Activated CD8-positive, alpha-beta memory T cell treated with anti-CD3 and anti-CD28 coated beads for 4 hours (primary cell): ENCODE results near the gene FOXJ2.
"Not testable (repeated sequence)": the region's sequence is repeated elsewhere in the genome, so short reads cannot be mapped to it uniquely, and the experiment has no call there.

Experiments used
- DNase-seq, 2 donors: peaks; one replicate each; pipeline ENCODE4 v3.0.0-alpha.2; 2020; ENCODE audit warnings: low read depth in 2 of 2

FOXJ2 gene

DNA sequence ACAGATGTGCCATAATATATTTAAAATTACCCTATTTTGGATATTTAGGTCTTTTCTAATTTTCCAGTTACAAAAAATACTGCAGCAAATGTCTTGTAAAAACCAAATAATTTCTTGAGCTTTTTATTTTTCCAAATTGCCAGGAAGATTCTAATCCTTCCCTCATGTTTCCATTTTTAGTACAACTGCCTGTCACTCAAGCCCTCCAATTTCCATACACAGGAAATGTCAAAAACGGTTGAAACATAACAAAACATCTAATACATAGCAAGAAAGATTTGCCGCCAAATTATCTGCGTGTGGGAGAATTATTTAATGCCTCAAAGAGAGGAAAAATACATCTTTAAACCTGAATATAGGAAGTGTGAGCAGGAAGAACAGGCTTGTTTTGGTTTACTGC, 2.3 kb upstream of the FOXJ2 start:
- no peak for DNase-seq

DNA sequence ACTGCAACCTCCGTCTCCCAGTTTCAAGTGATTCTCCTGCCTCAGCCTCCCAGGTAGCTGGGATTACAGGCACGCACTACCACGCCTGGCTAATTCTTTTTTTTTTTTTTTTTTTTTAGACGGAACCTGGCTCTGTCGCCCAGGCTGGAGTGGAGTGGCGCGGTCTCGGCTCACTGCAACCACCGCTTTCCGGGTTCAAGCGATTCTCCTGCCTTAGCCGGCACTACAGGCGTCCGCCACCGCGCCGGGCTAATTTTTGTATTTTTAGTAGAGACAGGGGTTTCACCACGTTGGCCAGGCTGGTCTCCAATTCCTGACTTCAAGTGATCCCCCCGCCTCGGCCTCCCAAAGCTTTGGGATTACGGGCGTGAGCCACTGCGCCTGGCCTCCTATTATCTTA, 1.5 kb upstream of the FOXJ2 start:
- DNase-seq = not testable (repeated sequence)

DNA sequence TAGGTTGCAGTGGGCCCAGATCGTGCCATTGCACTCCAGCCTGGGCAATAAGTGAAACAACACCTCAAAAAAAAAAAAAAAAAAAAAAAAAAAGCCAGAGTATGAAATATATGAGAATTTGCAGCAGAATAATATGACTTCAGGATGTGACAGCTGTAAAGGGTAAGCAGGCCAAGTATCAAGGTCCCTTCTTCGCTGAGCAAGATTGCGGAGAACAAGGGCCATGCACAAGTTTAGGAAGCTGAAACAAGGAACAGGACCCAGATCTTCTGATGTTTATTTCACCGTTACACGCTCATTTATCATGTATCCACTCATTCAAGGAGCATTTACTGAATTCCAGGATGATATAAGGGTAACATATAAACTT, 659 bp upstream of the FOXJ2 start:
- no peak for DNase-seq

- DNase-seq = no peak
These were observed 883 bp downstream of the FOXJ2 start for GRCh38 chr12:8033153-8034044.

DNA sequence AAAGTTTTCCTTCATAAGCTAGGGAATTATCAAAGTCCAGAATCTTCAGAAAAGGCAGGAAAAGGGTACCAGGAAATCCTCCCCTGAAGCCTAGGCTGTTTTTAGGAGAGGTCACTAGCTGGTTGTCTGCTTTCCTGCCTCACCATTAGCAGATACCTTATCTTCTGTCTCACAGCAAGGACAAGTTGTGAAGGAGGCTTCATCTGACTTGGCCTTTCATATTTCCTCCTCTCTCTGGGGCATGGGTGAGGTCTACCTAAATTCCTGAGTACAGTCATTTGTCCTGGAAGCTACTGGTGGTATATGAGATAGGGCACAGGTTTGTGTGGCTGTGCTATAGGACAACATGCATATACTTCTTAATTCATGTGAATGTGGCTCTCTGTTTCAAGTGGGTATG, 2.3 kb downstream of the FOXJ2 start:
- no peak for DNase-seq

DNA sequence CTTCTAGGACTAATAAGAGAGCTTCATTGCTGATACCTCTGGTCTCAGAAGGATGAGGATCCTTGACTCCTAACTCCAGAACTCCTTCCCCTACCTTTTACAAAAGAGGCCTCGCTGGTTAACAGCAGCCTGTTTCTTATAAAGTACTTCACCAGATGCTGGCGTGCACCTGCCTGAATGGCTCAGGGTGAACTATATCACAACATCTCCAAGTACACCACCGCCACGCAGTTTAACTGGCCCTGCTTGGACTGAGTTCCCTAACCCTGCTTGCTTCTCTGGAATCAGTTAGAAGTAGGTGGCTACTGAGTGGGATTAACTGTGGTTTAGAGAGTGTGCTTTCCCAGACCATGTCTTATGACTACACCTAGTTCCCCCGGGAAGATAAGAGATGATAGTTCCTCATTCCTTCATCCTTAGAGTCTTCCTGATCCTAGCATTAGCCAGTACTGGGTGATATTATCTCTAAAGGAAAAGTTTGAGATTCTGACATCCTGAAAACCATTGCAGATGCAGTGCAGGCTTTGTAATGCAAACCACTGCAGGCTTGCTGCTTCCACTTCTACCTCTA, 3.0 kb downstream of the FOXJ2 start:
- DNase-seq = no peak

DNA sequence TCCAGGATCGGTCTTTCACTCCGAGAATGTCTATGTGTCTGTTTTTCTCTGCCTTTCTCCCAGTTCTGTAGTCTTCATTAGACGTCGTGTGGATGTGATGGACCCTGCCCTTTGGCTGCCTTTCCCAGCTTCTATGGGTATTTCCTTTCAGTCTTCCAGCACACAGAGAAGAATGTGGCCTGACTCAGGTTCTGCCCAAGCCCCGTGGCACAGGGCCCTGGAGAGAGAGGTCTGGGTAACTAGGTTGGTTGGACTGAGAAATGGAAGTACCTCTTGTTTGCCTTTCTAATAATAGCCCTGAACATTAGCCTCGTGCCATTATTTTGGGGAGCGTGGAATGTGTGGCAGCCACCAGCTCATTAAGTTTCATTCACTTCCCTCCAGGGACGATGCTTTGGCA, 3.8 kb downstream of the FOXJ2 start:
- no peak for DNase-seq

GRCh38 chr12:8037046-8037663, 4.6 kb downstream of the FOXJ2 start:
- no peak for DNase-seq

DNA sequence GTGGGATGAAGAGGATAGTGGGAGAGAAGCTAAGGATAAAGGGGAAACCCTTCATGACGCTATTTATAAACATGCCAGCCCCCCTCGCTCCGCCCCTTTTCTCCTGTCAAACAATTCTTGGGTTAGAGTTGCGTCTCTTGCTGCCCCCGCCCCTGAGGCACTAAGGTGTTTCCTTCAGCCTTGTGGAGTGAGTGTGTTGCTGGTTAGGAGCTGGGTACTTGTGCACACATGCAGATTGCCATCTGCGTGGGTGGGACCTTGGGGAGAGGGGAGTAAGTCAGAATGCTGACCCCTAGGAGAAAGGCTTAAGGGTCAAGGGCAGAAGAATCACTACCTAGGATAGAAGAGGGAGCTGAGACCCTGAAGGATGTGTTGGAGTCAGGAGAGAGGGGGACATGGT, 5.4 kb downstream of the FOXJ2 start:
- no peak for DNase-seq

DNA sequence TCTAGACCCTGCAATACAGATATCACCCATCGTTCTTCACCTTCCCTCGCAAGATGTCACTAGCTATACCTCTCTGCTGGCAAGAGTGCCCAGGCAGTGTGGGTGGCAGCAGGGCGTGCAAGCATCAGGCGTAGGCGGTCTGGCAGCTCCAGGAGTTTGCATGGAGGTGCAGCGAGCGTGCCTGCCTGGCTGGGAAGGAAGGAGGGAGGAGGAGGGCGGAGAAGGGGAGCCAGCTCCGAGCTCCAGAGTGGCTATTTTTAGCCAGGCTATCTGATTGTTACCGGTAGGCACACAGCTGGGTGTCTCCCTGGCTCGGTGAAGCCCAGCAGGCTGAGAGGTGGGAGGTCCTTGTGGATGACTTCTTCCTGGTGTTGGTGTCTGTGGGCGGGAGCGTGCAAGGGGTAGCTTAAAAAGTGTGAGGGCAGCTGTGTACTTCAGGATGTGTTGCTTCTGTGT, 6.2 kb downstream of the FOXJ2 start:
- DNase-seq = no peak

GRCh38 chr12:8040791-8041190, 8.3 kb downstream of the FOXJ2 start:
- no peak for DNase-seq

- peak; percentile 63 to 69 for DNase-seq
These were observed 13.7 kb downstream of the FOXJ2 start for GRCh38 chr12:8045952-8046944.

DNA sequence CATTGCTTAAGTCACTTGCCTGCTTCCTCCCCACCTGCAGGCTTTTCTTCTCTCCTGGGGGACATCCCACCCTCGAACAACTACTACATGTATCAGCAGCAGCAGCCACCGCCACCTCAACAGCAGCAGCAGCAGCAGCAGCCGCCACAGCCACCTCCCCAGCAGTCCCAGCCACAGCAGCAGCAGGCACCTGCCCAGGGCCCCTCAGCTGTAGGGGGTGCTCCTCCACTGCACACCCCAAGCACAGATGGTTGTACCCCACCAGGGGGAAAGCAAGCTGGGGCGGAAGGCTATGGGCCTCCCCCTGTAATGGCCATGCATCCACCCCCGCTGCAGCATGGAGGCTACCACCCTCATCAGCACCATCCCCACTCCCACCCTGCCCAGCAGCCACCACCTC, 15.3 kb downstream of the FOXJ2 start:
- no peak for DNase-seq

- DNase-seq = no peak
These were observed 16.4 kb downstream of the FOXJ2 start for GRCh38 chr12:8048906-8049305.

DNA sequence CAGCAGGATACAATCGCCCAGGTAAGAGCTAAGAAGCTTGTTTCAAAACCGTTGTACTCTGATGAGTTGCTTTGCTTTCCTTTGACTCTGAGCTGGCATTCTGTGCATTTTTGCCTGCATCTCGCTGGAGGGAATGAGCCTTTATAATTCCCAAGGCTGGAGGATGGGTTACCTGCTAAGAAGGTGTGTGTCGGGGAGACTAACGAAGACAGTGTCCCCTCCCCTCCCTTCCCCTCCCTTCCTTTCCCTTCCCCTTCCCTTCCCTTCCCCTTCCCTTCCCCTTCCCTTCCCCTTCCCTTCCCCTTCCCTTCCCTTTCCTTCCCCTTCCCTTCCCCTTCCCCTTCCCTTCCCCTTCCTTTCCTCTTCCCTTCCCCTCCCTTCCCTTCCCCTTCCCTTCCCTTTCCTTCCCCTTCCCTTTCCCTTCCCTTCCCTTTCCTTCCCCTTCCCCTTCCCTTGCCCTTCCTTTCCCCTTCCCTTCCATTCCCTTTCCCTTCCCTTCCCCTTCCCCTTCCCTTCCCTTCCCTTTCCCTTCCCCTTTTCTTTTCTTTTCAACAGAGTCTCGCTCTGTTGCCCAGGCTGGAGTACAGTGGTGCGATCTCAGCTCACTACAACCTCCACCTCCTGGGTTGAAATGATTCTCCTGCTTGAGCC, 18.2 kb downstream of the FOXJ2 start:
- no peak for DNase-seq

DNA sequence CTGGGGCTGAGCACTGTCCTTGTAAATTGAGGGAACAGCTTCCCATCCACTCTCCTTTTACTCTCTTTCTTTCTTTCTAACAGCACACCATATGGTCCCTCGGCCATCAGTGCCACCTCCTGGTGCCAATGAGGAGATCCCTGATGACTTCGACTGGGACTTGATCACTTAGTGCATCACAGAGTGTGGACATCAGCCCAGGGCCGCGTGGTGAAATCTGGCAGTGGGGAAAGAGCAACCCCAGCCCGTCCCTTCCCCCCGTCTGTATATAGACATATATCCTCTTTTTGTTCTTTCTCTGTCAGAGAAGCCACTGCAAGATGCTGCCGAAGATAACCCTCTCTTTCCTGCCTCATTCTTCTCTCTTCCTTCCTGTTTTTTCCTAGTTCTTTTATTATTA, 20.2 kb downstream of the FOXJ2 start:
- DNase-seq = no peak

DNA sequence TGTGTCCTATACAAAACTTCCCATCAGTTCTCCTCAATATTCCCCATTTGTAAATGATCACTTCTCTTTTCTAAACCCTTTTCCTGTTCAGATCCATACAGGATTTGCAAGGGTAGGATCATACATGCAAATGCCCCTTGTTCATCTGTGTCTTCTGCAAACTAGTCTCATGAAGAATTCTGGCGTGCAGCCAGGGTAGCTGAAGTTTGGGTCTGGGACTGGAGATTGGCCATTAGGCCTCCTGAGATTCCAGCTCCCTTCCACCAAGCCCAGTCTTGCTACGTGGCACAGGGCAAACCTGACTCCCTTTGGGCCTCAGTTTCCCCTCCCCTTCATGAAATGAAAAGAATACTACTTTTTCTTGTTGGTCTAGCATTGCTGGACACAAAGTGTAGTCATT, 22.3 kb downstream of the FOXJ2 start:
- no peak for DNase-seq

DNA sequence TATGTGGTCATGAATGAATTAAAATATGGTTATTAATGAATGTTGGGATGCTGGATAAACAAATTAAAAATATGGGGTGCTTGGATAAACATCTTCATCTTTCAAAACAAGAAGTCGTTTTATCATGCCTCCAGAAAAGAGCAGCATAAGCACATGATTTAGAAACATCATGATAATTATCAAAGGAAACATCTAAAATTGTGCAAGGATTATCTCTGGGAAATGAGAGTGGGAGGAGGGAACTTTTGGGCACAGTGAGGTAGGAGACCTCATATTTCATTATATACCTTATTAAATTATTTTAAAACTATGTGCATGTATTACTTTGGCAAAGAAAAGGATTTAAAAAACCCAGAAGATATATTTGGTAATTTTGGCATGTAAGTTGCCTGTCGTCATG, 24.8 kb downstream of the FOXJ2 start:
- DNase-seq = no peak

- no peak for DNase-seq
These were observed 25.3 kb downstream of the FOXJ2 start for GRCh38 chr12:8057839-8058238.

GRCh38 chr12:8058506-8058905, 26.0 kb downstream of the FOXJ2 start:
- DNase-seq = no peak

- no peak for DNase-seq
These were observed 31.6 kb downstream of the FOXJ2 start for GRCh38 chr12:8064131-8064530.
